Transverse colon (tissue), 4 donors: ENCODE data around the gene NFKBIE. TPM values are rescaled to one million over a fixed set of nuclear protein-coding genes. Genes with fewer than 3 reads are reported as not detected.

ENCODE experiments used
- DNase-seq: peaks from one replicate; pipeline ENCODE4 v3.0.0-alpha.2; 2019
- H3K27ac ChIP-seq, 4 donors: fragments of 200-600 bp; sonication (generic); 2 replicates each; pipeline ENCODE4 v1.5.1; 2016 to 2018; ENCODE audit warnings: inconsistent platforms in 4 of 4
- H3K27me3 ChIP-seq: fragments of 200-600 bp; sonication (generic); 2 replicates; pipeline ENCODE4 v1.5.1; 2017; ENCODE audit warnings: inconsistent platforms
- H3K36me3 ChIP-seq, 4 donors: fragments of 200-600 bp; sonication (generic); 2 replicates each; pipeline ENCODE4 v1.5.1; 2017 to 2019; ENCODE audit warnings: inconsistent platforms in 4 of 4
- H3K4me1 ChIP-seq, 4 donors: fragments of 200-600 bp; sonication (generic); 2 replicates each; pipeline ENCODE4 v1.5.1; 2017 to 2020; ENCODE audit warnings: inconsistent platforms in 4 of 4
- H3K4me3 ChIP-seq, 4 donors: fragments of 200-600 bp; sonication (generic); 1 replicate in 1 of 4; 2 replicates in 3 of 4; pipeline versions ENCODE4 v1.5.1 to v1.6.1; 2017 to 2019; ENCODE audit warnings: inconsistent platforms in 4 of 4
- H3K9me3 ChIP-seq, 2 donors: fragments of 200-600 bp; sonication (generic); 2 replicates each; pipeline ENCODE4 v1.5.1; 2017 to 2019; ENCODE audit warnings: inconsistent platforms in 2 of 2
- EP300 ChIP-seq: sonication (generic); formaldehyde crosslinking; IDR thresholded peaks from one replicate; pipeline ENCODE4 v1.6.1; 2017; ENCODE audit warnings: antibody characterized with exemption, low read depth
- POLR2A ChIP-seq: fragments of 450-650 bp; IDR thresholded peaks from one replicate; pipeline ENCODE4 v1.6.1; 2016; ENCODE audit warnings: antibody characterized with exemption, mild to moderate bottlenecking, moderate library complexity
- POLR2AphosphoS5 ChIP-seq, 3 donors: sonication (generic); formaldehyde crosslinking; IDR thresholded peaks; one replicate each; pipeline ENCODE4 v1.6.1; 2016; ENCODE audit warnings: antibody characterized with exemption in 3 of 3
- WGBS, 2 donors: methylation state at CpG; one replicate each; pipeline ENCODE4 v1.1.5; 2018; ENCODE audit warnings: low coverage in 1 of 2; 5-methylcytosine and 5-hydroxymethylcytosine counted together
- in situ Hi-C, 4 donors: fragments of 200-750 bp; cut with MboI; loops; one replicate each; pipeline versions ENCODE4 v1.15.0 to v1.15.1; 2017; ENCODE audit warnings: low sequenced_read_pairs in 3 of 4, low pct_ligation_motif_present in 1 of 4, low pct_unique_long_range_greater_than_20kb in 1 of 4
- intact Hi-C: fragments of 100-400 bp; cut with DNase I; formaldehyde crosslinking; loops from one replicate; pipeline ENCODE4 v1.15.1; 2023; ENCODE audit warnings: low total_unique reads
- total RNA-seq, 4 donors: library from RNA; depleted of rRNA; stranded (reverse); fragments of >200 nt; gene quantifications; one replicate each; pipeline ENCODE4 v1.1.0, GENCODE V29; 2016
- TF ChIP-seq, protein P1 (sequence below), 5 experiments: fragments of 200-600 bp in 3 of 5; fragments of 450-650 bp in 2 of 5; sonication (generic) in 3 of 5; IDR thresholded peaks; 1 replicate in 2 of 5; 2 replicates in 3 of 5; pipeline ENCODE4 v1.5.1; 2016 to 2017; ENCODE audit warnings: antibody characterized with exemption in 5 of 5, inconsistent platforms in 3 of 5, mild to moderate bottlenecking in 2 of 5, moderate library complexity in 1 of 5

Gene NFKBIE
- total RNA-seq, 4 donors from 2014 or later = 2.6 to 67.3 (median 19.0) TPM

- no peaks in the 10 kb centered on the region for H3K36me3 ChIP-seq
- in situ Hi-C loops = loop anchor here in 1 of 4 donors (10.0 kb wide), 1 partner anchor 69 kb away; no protein-coding TSS in a partner anchor
- H3K9me3 ChIP-seq = no peaks in the 10 kb centered on the region
- intact Hi-C loops = no loop called here
- peaks cover 26% of the 10 kb centered on the region for H3K27me3 ChIP-seq
- DNase-seq = no peak
- H3K4me1 ChIP-seq = peaks cover 16 to 43% (median 31%) of the 10 kb centered on the region in 4 donors
- TF ChIP-seq EP300 = no peak
- TF ChIP-seq POLR2A = no peak
- no peak for TF ChIP-seq POLR2AphosphoS5 (IDR thresholded peaks at IDR 0.05)
- TF ChIP-seq, protein P1, sequence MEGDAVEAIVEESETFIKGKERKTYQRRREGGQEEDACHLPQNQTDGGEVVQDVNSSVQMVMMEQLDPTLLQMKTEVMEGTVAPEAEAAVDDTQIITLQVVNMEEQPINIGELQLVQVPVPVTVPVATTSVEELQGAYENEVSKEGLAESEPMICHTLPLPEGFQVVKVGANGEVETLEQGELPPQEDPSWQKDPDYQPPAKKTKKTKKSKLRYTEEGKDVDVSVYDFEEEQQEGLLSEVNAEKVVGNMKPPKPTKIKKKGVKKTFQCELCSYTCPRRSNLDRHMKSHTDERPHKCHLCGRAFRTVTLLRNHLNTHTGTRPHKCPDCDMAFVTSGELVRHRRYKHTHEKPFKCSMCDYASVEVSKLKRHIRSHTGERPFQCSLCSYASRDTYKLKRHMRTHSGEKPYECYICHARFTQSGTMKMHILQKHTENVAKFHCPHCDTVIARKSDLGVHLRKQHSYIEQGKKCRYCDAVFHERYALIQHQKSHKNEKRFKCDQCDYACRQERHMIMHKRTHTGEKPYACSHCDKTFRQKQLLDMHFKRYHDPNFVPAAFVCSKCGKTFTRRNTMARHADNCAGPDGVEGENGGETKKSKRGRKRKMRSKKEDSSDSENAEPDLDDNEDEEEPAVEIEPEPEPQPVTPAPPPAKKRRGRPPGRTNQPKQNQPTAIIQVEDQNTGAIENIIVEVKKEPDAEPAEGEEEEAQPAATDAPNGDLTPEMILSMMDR (IDR thresholded peaks at IDR 0.05) = no peak
- peak overlapping the region; percentile 80 to 90 (median 86) for H3K27ac ChIP-seq
- WGBS, 2 donors = 14 to 61% methylated on average over 5 to 17 of the region's 17 CpGs
- peak overlapping the region in 3 of 4 donors; percentile 74 to 81 (median 78) for H3K4me3 ChIP-seq
Measured at GRCh38 chr6:44265722-44266233, 427 bp upstream of the NFKBIE start.

DNA sequence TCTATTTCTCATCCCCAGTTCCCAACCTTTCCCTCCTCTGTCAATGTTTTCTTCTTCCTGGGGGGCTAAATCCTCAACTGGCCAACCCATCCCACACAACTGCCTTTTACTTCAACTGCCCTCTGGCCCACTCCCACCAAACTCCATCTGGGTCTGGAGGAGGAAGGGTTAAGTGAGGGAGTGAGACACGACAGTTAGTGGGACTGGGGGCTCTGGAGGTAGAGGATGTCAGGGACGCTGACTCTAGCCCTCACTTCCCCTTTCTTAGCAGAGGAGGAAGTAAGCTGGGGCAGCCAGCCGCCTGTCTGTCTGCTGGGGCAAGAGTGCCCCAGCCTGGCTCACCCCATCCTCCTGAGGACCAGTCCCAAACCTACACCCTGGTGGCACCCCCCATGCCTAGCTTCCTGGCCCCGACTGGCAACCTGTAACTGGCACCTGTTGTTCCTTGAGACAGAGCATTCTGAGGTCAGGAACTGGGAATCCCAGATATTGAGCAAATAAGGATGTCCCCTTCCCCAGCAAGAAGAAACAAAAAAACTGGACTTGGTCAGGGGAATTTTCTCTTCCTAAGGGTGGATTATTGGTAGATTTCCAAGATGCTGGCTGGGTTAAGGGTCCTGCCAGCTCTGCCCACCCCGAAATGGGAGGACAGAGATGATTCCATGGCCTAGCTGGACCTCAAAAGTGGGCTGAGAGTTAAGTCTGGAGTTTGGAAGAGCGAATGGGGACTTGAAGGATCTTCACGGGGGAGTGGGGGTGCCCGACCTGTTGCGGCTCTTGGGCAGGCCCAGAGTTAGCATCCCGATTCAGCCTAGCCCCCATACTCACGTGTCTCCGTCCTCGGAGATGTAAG, 971 bp downstream of the NFKBIE start:
- H3K27me3 ChIP-seq = peaks cover 13% of the 10 kb centered on the region
- TF ChIP-seq EP300 (no peak), POLR2AphosphoS5 (IDR thresholded peaks at IDR 0.05) (no peak)
- intact Hi-C loops = no loop called here
- H3K4me1 ChIP-seq = peaks cover 16 to 36% (median 26%) of the 10 kb centered on the region in 4 donors
- peak overlapping the region; percentile 80 to 90 (median 86) for H3K27ac ChIP-seq
- H3K4me3 ChIP-seq = peak overlapping the region; percentile 36 to 81 (median 76)
- H3K9me3 ChIP-seq = no peaks in the 10 kb centered on the region
- H3K36me3 ChIP-seq = peaks cover 0 to 4% (median 0%) of the 10 kb centered on the region in 4 donors
- peak; percentile 72 for DNase-seq
- in situ Hi-C loops = loop anchor here in 1 of 4 donors (10.0 kb wide), 1 partner anchor 70 kb away; no protein-coding TSS in a partner anchor
- 0 to 4% methylated on average over 2 to 13 of the region's 13 CpGs for WGBS, 2 donors

GRCh38 chr6:44263354-44264100, 1.8 kb downstream of the NFKBIE start:
- Histone ChIP-seq H3K4me1 (peaks cover 16 to 36% (median 26%) of the 10 kb centered on the region in 4 donors), H3K9me3 (no peaks in the 10 kb centered on the region), H3K36me3 (peaks cover 0 to 4% (median 0%) of the 10 kb centered on the region in 4 donors), H3K27ac (peak overlapping the region; percentile 46 to 90 (median 86)), H3K4me3 (peak overlapping the region in 3 of 4 donors; percentile 74 to 81 (median 78)), H3K27me3 (peaks cover 5% of the 10 kb centered on the region)
- 31 to 44% methylated on average over 4 to 9 of the region's 9 CpGs for WGBS, 2 donors
- in situ Hi-C loops (loop anchor here in 1 of 4 donors (10.0 kb wide), 1 partner anchor 71 kb away; no protein-coding TSS in a partner anchor), intact Hi-C loops (no loop called here)
- peak; percentile 33 for DNase-seq
- TF ChIP-seq EP300 (no peak), POLR2AphosphoS5 (IDR thresholded peaks at IDR 0.05) (no peak), POLR2A (no peak)
- TF ChIP-seq, protein P1 (IDR thresholded peaks at IDR 0.05) = no peak

- no peaks in the 10 kb centered on the region for H3K27me3 ChIP-seq
- in situ Hi-C loops (loop anchor here in 1 of 4 donors (10.0 kb wide), 1 partner anchor 72 kb away; no protein-coding TSS in a partner anchor), intact Hi-C loops (no loop called here)
- peaks cover 0 to 4% (median 0%) of the 10 kb centered on the region in 4 donors for H3K36me3 ChIP-seq
- TF ChIP-seq POLR2AphosphoS5 (IDR thresholded peaks at IDR 0.05) (no peak), POLR2A (no peak), EP300 (no peak)
- TF ChIP-seq, protein P1 (IDR thresholded peaks at IDR 0.05) = no peak
- H3K9me3 ChIP-seq = no peaks in the 10 kb centered on the region
- H3K4me1 ChIP-seq = peaks cover 20 to 40% (median 31%) of the 10 kb centered on the region in 4 donors
- peak overlapping the region in 1 of 4 donors; percentile 81 for H3K4me3 ChIP-seq
- no peak for DNase-seq
- peak overlapping the region; percentile 46 to 90 (median 86) for H3K27ac ChIP-seq
- 60% methylated on average over 7 of the region's 7 CpGs; no CpG with 5 or more reads in 1 of the 2 donors for WGBS, 2 donors
Measured at GRCh38 chr6:44262467-44263353, 2.6 kb downstream of the NFKBIE start.
